ENCODE measurements around the gene KLF15.

The KLF15 gene

GRCh38 chr3:126341755-126342150 is 15.5 kb downstream of the KLF15 start:
- TF ChIP-seq ZNF626 (tag by site-specific recombination; IDR thresholded peaks at IDR 0.05): no peak
- TF ChIP-seq HOXC10 (CRISPR knock-in tag; IDR thresholded peaks at IDR 0.05): no peak
- TF ChIP-seq, protein P1, sequence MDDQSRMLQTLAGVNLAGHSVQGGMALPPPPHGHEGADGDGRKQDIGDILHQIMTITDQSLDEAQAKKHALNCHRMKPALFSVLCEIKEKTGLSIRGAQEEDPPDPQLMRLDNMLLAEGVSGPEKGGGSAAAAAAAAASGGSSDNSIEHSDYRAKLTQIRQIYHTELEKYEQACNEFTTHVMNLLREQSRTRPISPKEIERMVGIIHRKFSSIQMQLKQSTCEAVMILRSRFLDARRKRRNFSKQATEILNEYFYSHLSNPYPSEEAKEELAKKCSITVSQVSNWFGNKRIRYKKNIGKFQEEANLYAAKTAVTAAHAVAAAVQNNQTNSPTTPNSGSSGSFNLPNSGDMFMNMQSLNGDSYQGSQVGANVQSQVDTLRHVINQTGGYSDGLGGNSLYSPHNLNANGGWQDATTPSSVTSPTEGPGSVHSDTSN (CRISPR knock-in tag; IDR thresholded peaks at IDR 0.05): no peak
- no peak for TF ChIP-seq ZFP69B (tag by site-specific recombination; IDR thresholded peaks at IDR 0.05)
- TF ChIP-seq SCRT1 (tag by site-specific recombination; IDR thresholded peaks at IDR 0.05; ENCODE audit: borderline replicate concordance): no peak
- no peak for TF ChIP-seq ZNF677 (tag by site-specific recombination; IDR thresholded peaks at IDR 0.05)
- TF ChIP-seq KLF16 (tag by site-specific recombination; IDR thresholded peaks at IDR 0.05): no peak
- no peak for TF ChIP-seq ZNF274 (IDR thresholded peaks at IDR 0.05; ENCODE audit: low read length)
- TF ChIP-seq ZNF274 (tag by site-specific recombination; IDR thresholded peaks at IDR 0.05; ENCODE audit: borderline replicate concordance): no peak
- TF ChIP-seq HIC1 (tag by site-specific recombination; IDR thresholded peaks at IDR 0.05): no peak
- no peak for TF ChIP-seq ZNF623 (tag by site-specific recombination; IDR thresholded peaks at IDR 0.05)
- no peak for TF ChIP-seq EGR2 (tag by site-specific recombination; IDR thresholded peaks at IDR 0.05; ENCODE audit: low read depth)
- no peak for TF ChIP-seq GLIS1 (tag by site-specific recombination; IDR thresholded peaks at IDR 0.05)
- no peak for TF ChIP-seq ZBTB20 (tag by site-specific recombination; IDR thresholded peaks at IDR 0.05)
- TF ChIP-seq KLF9 (tag by site-specific recombination; IDR thresholded peaks at IDR 0.05; ENCODE audit: low read depth): no peak
- TF ChIP-seq ZNF18 (tag by site-specific recombination; IDR thresholded peaks at IDR 0.05): no peak
- CTCF ChIA-PET: no interaction called here
- no peaks in the 10 kb centered on the region for H3K9me3 ChIP-seq (ENCODE audit: control insufficient read depth, insufficient read depth, low read depth, low read length)
- no peaks in the 10 kb centered on the region for H3K36me3 ChIP-seq (ENCODE audit: control insufficient read depth in 2 of 2, insufficient read depth in 1 of 2, low read length in 2 of 2)
- POLR2A ChIA-PET: no interaction called here
- no peak overlapping the region for H3K4me3 ChIP-seq (ENCODE audit: low read depth, low read length)
- H3K4me1 ChIP-seq (ENCODE audit: control insufficient read depth, insufficient read depth, low read length): no peaks in the 10 kb centered on the region
- H3K27ac ChIP-seq (ENCODE audit: extremely low read depth, low read depth, low read length): no peak overlapping the region

- Histone ChIP-seq H3K9me3 (ENCODE audit: control insufficient read depth, insufficient read depth, low read depth, low read length) (no peaks in the 10 kb centered on the region), H3K36me3 (ENCODE audit: control insufficient read depth in 2 of 2, insufficient read depth in 1 of 2, low read length in 2 of 2) (no peaks in the 10 kb centered on the region), H3K4me3 (ENCODE audit: low read depth, low read length) (no peak overlapping the region), H3K27ac (ENCODE audit: extremely low read depth, low read depth, low read length) (no peak overlapping the region), H3K4me1 (ENCODE audit: control insufficient read depth, insufficient read depth, low read length) (no peaks in the 10 kb centered on the region)
- TF ChIP-seq ZNF692 (tag by site-specific recombination; IDR thresholded peaks at IDR 0.05): no peak
- TF ChIP-seq ZSCAN16 (tag by site-specific recombination; IDR thresholded peaks at IDR 0.05): no peak
- TF ChIP-seq, protein P2, sequence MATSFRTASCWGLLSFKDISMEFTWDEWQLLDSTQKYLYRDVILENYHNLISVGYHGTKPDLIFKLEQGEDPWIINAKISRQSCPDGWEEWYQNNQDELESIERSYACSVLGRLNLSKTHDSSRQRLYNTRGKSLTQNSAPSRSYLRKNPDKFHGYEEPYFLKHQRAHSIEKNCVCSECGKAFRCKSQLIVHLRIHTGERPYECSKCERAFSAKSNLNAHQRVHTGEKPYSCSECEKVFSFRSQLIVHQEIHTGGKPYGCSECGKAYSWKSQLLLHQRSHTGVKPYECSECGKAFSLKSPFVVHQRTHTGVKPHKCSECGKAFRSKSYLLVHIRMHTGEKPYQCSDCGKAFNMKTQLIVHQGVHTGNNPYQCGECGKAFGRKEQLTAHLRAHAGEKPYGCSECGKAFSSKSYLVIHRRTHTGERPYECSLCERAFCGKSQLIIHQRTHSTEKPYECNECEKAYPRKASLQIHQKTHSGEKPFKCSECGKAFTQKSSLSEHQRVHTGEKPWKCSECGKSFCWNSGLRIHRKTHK (tag by site-specific recombination; IDR thresholded peaks at IDR 0.05): no peak
- TF ChIP-seq ZNF558 (tag by site-specific recombination; IDR thresholded peaks at IDR 0.05): no peak
- no peak for TF ChIP-seq ZNF121 (tag by site-specific recombination; IDR thresholded peaks at IDR 0.05)
- TF ChIP-seq ZNF292 (tag by site-specific recombination; IDR thresholded peaks at IDR 0.05; ENCODE audit: borderline replicate concordance, low read depth): no peak
- TF ChIP-seq ZNF791 (tag by site-specific recombination; IDR thresholded peaks at IDR 0.05): no peak
- TF ChIP-seq, protein P3, sequence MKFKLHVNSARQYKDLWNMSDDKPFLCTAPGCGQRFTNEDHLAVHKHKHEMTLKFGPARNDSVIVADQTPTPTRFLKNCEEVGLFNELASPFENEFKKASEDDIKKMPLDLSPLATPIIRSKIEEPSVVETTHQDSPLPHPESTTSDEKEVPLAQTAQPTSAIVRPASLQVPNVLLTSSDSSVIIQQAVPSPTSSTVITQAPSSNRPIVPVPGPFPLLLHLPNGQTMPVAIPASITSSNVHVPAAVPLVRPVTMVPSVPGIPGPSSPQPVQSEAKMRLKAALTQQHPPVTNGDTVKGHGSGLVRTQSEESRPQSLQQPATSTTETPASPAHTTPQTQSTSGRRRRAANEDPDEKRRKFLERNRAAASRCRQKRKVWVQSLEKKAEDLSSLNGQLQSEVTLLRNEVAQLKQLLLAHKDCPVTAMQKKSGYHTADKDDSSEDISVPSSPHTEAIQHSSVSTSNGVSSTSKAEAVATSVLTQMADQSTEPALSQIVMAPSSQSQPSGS (tag by site-specific recombination; IDR thresholded peaks at IDR 0.05; ENCODE audit: low read depth): no peak
- no peak for TF ChIP-seq ZNF266 (tag by site-specific recombination; IDR thresholded peaks at IDR 0.05; ENCODE audit: low read depth)
- TF ChIP-seq ZNF677 (tag by site-specific recombination; IDR thresholded peaks at IDR 0.05): no peak
- POLR2A ChIA-PET: no interaction called here
- CTCF ChIA-PET: no interaction called here
Measured at GRCh38 chr3:126340943-126341754, 16.1 kb downstream of the KLF15 start.
